Calu3 (cell line): ENCODE data around the gene SEL1L3. TPM values are rescaled to one million over a fixed set of nuclear protein-coding genes. Genes with fewer than 3 reads are reported as not detected.

Experiments used
- BruUV-seq: library from RNA; stranded (reverse); fragments of 400-500 nt; replicated peaks from 2 replicates; lab custom pipeline; 2021; lab: Mats Ljungman, UMichigan
- CTCF ChIA-PET: fragments of 300-600 bp; sonication (Branson Sonifier 250); formaldehyde crosslinking; loops from one replicate; lab custom pipeline; 2022; ENCODE audit warnings: antibody characterized with exemption; lab: Charles Lee
- DNase-seq: peaks from one replicate; pipeline ENCODE4 v3.0.0; 2022
- H3K27ac Mint-ChIP-seq: one replicate; pipeline ENCODE4 v1.8.0; 2022; ENCODE audit warnings: mixed read lengths; ENCODE audit not compliant: unreplicated experiment
- H3K27me3 Mint-ChIP-seq: one replicate; pipeline ENCODE4 v1.8.0; 2022; ENCODE audit warnings: mixed read lengths; ENCODE audit not compliant: unreplicated experiment
- H3K36me3 Mint-ChIP-seq: one replicate; pipeline ENCODE4 v1.8.0; 2022; ENCODE audit warnings: mild to moderate bottlenecking, moderate library complexity, mixed read lengths; ENCODE audit not compliant: insufficient read depth, unreplicated experiment
- H3K4me1 Mint-ChIP-seq: one replicate; pipeline ENCODE4 v1.8.0; 2022; ENCODE audit warnings: mild to moderate bottlenecking, low read depth, mixed read lengths; ENCODE audit not compliant: unreplicated experiment
- H3K4me3 Mint-ChIP-seq: one replicate; pipeline ENCODE4 v1.8.0; 2022; ENCODE audit warnings: mild to moderate bottlenecking, low read depth, moderate library complexity, mixed read lengths; ENCODE audit not compliant: unreplicated experiment
- H3K9me3 Mint-ChIP-seq: one replicate; pipeline ENCODE4 v1.8.0; 2022; ENCODE audit warnings: low read depth, mixed read lengths; ENCODE audit not compliant: unreplicated experiment
- intact Hi-C: fragments of 100-400 bp; cut with micrococcal nuclease; formaldehyde crosslinking; loops from one replicate; pipeline ENCODE4 v1.10.0; 2022; ENCODE audit not compliant: unreplicated experiment
- total RNA-seq: library from RNA; stranded (reverse); gene quantifications from 2 replicates; pipeline ENCODE4 v1.2.3, GENCODE V29; 2022
- TF ChIP-seq, protein P1 (sequence below): fragments of 200-600 bp; IDR thresholded peaks from one replicate; pipeline ENCODE4 v1.8.0; 2022; ENCODE audit warnings: antibody characterized with exemption; ENCODE audit not compliant: unreplicated experiment

SEL1L3 gene
- total RNA-seq, 1 experiment from 2014 or later = 120 TPM

DNA sequence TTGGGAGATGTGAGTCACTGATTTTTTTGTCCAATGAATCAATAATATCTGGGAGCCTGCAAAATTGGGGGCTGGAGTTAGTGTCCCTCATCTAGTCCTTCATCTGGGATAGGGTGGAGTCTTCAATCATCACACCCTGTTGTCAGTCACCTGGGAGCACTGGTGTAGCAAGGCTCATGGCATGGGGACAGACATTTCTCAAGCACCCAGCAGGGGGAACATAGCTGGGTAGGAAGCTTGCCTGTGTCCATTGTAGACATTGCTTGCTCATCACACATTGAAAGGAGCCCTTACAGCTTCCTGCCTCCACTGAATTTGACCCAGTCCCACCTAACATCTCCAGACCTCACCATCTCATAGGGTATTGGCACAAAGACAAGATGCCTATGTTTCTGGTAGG lies 61.2 kb downstream of the SEL1L3 start:
- no TSS peak for BruUV-seq
- Mint-ChIP-seq H3K4me1 (no peaks in the 10 kb centered on the region), H3K4me3 (no peak overlapping the region), H3K27ac (no peak overlapping the region), H3K27me3 (no peaks in the 10 kb centered on the region), H3K36me3 (peaks cover 18% of the 10 kb centered on the region), H3K9me3 (no peaks in the 10 kb centered on the region)
- DNase-seq = no peak
- TF ChIP-seq, protein P1, sequence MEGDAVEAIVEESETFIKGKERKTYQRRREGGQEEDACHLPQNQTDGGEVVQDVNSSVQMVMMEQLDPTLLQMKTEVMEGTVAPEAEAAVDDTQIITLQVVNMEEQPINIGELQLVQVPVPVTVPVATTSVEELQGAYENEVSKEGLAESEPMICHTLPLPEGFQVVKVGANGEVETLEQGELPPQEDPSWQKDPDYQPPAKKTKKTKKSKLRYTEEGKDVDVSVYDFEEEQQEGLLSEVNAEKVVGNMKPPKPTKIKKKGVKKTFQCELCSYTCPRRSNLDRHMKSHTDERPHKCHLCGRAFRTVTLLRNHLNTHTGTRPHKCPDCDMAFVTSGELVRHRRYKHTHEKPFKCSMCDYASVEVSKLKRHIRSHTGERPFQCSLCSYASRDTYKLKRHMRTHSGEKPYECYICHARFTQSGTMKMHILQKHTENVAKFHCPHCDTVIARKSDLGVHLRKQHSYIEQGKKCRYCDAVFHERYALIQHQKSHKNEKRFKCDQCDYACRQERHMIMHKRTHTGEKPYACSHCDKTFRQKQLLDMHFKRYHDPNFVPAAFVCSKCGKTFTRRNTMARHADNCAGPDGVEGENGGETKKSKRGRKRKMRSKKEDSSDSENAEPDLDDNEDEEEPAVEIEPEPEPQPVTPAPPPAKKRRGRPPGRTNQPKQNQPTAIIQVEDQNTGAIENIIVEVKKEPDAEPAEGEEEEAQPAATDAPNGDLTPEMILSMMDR = no peak
- CTCF ChIA-PET = interaction anchor here (1.3 kb wide), 1 partner anchor 10 kb away, joined by 3 read pairs; no protein-coding TSS in a partner anchor
- intact Hi-C loops = no loop called here

DNA sequence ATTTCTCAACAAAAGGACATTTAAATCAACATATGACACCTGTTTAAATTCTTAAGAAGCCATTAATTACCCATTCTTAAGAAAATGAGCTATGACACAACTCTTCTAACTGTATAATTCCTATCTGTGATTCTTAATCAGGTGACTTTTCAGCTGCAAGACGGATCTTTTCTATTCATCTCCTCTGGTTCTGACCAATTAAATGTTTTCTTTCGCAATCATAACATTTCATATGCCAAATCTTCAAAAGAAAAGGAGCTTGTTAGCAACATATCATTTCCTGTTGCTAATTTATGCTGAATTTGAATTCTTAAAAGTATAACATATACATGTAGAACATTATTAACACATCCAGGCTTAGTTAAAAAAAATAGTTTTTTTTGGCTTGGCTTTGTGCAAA lies 62.5 kb downstream of the SEL1L3 start:
- Mint-ChIP-seq H3K9me3 (no peaks in the 10 kb centered on the region), H3K27ac (no peak overlapping the region), H3K36me3 (peaks cover 20% of the 10 kb centered on the region), H3K4me1 (no peaks in the 10 kb centered on the region), H3K27me3 (no peaks in the 10 kb centered on the region), H3K4me3 (no peak overlapping the region)
- intact Hi-C loops = no loop called here
- no TSS peak for BruUV-seq
- TF ChIP-seq, protein P1 = no peak
- CTCF ChIA-PET = no interaction called here
- no peak for DNase-seq

DNA sequence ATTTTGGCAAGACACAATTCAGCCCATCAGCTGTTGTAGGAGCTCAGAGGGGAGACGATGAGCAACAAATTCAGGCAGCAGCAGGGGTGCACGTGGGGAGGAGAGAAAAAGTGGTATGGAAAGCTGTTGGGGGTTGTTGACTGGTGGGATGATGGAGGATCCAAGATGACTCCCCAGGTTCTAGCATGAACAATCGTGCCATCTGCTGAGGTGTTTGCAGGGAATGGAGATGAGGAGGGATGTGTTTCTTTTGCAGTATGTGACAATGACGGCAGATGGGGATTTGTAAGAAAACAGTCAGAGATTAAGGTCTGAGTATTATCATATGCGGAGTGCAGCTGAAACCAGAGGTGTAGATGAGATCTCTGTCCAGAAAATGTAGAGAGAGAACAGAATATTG lies 63.3 kb downstream of the SEL1L3 start:
- no peaks in the 10 kb centered on the region for H3K27me3 Mint-ChIP-seq
- H3K36me3 Mint-ChIP-seq = peaks cover 23% of the 10 kb centered on the region
- intact Hi-C loops = no loop called here
- CTCF ChIA-PET = no interaction called here
- no peak for DNase-seq
- BruUV-seq = no TSS peak
- TF ChIP-seq, protein P1 = no peak
- H3K9me3 Mint-ChIP-seq = no peaks in the 10 kb centered on the region
- H3K27ac Mint-ChIP-seq = no peak overlapping the region
- H3K4me3 Mint-ChIP-seq = no peak overlapping the region
- no peaks in the 10 kb centered on the region for H3K4me1 Mint-ChIP-seq

DNA sequence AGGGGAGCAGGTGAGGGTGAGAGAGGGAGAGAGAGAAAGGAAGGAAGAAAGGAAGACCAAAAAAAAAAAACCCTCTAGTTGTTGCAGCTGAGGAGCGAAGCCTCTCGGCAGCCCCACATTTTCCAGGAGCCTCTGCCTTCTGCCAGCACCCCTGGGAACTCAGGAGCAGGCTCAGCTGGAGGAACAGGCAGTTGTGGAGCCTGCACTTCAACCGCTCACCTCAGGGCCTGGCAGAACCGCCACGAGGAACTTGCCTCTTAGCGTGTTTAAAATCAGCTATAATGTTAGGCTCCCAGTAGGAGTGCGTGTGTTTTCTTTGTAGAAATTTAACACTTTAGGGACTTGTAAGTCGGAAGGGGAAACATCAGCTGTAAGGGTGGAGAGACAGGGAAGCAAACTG lies 65.7 kb downstream of the SEL1L3 start:
- CTCF ChIA-PET = no interaction called here
- intact Hi-C loops = no loop called here
- no peak overlapping the region for H3K4me3 Mint-ChIP-seq
- H3K36me3 Mint-ChIP-seq = peaks cover 33% of the 10 kb centered on the region
- peaks cover 6% of the 10 kb centered on the region for H3K4me1 Mint-ChIP-seq
- no peak for DNase-seq
- TF ChIP-seq, protein P1 = no peak
- no peaks in the 10 kb centered on the region for H3K9me3 Mint-ChIP-seq
- no TSS peak for BruUV-seq
- H3K27ac Mint-ChIP-seq = peak overlapping the region; percentile 0
- no peaks in the 10 kb centered on the region for H3K27me3 Mint-ChIP-seq
